ENCODE measurements around the gene AKAP7.

DNA sequence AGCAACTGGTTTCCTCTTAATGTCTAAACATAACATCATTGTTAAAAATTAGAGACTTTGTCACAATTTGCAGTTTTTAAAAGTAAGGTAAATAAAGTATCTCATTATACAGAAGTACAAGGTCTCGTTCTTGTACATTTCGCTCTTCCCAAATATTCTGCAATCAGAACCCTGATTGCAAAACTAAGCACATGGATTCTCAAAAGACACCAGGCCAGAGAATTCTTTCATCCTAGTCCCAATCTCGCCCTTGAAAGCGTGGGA lies 355 bp upstream of the AKAP7 start:
- TF ChIP-seq POLR2A (IDR thresholded peaks at IDR 0.05) = no peak
- no peak for TF ChIP-seq CTCF (IDR thresholded peaks at IDR 0.05)

Data from testis (tissue), 2 donors.